HG03469 (cell line): ENCODE results near the gene AIRE.

Experiments
- ATAC-seq: cut with Tn5 transposase; IDR thresholded peaks from one replicate; pipeline ENCODE4 v1.9.1; 2021; ENCODE audit warnings: mild to moderate bottlenecking, moderate library complexity, moderate number of reproducible peaks; ENCODE audit not compliant: unreplicated experiment

Gene AIRE

DNA sequence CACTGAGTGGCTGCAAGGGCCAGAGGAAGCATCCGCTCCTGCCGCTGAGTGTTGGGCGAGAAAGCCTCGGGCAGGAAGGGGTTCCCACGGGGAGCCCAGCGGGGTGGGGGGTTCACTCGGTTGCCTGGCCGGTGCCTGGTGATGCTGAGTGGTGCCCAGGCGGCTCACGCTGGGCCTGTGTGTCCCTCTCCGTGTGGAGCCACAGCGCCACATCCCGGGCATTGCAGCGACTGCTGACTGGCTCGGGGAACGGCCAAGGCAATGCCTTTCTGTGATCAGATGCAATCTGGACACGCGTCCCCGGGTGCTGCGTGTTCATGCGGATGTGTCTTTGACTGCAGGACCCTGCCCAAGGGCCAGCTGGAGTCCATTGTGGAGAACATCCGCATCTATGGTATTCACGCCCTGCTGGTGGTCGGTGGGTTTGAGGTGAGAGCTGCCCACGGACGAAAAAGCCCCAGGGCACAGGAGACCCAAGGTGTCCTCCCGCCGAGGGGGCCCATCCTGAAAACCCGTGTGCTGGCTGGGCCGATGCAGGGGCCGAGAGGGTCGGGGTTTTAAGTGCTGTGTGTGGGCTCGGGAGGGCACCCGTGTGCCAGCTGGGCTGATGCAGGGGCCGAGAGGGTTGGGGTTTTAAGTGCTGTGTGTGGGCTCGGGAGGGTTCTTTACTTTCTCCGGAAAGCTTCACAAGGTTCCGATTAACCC lies 37.1 kb downstream of the AIRE start:
- ATAC-seq: no peak

DNA sequence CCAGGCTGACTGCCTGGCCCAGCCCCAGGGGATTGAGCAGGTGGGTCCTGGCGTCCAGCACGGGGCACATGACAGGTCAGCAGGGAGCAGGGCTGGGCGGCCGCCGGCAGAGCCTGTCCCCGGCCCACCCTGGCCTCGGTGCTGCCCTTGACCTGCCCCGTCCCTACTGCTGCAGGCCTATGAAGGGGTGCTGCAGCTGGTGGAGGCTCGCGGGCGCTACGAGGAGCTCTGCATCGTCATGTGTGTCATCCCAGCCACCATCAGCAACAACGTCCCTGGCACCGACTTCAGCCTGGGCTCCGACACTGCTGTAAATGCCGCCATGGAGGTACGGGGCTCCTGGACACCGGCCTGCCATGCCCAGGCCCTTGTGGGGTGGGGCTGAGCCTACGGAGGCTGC lies 37.9 kb downstream of the AIRE start:
- no peak for ATAC-seq

DNA sequence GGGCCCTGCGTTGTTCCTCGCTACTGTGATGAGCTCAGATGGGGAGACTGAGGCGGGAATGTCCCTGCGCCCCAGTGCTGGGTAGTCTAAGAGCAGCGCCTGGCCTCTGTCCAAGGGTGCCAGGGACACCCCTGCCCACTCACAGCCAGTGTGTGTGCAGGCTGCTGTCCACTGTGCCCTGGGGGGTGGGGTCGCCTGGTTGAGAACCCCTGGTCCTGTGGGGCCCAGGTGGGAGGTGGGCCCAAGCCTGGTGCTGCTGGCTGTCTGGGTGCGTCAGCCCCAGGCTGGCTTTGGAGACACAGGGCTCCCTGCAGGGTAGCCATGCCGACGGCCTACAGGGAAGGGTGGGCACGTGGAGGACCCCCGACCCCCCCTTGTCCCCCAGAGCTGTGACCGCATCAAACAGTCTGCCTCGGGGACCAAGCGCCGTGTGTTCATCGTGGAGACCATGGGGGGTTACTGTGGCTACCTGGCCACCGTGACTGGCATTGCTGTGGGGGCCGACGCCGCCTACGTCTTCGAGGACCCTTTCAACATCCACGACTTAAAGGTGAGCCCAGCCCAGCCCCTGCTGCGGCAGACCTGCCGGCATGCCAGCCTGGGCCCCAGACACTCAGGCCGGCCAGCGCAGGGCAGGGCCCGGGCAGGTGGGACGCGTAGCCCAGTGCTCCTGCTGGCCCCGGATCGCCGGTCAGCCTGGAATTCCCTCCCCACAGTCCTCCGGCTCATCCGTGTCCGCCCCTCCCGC lies 38.6 kb downstream of the AIRE start:
- ATAC-seq: no peak

DNA sequence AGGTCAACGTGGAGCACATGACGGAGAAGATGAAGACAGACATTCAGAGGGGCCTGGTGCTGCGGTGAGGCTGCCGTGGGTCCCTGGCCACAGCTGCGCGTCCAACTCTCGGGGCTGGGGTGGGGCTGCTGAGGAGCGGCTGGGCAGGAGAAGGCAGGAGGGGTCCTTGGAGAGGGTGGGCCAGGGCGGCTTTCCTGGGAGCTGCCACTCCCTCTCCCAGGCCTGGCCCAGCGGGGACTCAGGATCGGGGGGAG lies 39.1 kb downstream of the AIRE start:
- ATAC-seq: no peak

DNA sequence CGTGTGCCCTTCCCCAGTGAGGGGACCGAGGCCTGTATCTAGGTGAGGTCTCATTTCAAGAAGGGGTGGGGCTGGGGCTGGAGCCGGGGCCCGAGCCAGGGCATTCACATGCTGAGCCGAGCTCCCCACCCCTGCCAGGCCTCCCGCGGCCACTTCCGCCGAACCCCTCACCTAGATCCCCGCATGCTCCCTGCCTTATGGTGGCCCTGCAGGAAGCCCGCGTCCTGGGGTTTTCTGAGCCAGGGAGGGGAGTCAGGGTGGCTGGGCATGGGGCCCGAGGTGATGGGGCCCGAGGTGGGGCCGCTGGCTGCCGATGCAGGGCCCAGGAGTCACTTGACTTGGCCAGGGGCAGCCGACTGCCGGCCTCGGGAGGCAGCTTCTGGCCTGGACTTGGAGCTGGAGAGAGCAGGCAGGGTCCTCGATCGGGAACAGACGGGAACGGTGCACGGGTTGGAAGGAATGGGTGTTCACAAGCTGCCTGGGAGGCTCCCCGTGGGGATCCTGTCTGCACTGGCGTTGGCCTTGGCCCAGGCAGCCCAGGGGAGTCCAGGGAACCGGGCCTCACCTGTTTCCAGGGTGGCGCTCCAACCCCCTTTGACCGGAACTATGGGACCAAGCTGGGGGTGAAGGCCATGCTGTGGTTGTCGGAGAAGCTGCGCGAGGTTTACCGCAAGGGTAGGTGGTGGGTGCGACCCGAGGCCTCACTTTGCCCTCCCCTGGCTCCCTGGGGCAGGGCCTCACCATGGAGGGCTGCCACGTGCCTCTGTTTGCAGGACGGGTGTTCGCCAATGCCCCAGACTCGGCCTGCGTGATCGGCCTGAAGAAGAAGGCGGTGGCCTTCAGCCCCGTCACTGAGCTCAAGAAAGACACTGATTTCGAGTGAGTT lies 40.0 kb downstream of the AIRE start:
- ATAC-seq: no peak

DNA sequence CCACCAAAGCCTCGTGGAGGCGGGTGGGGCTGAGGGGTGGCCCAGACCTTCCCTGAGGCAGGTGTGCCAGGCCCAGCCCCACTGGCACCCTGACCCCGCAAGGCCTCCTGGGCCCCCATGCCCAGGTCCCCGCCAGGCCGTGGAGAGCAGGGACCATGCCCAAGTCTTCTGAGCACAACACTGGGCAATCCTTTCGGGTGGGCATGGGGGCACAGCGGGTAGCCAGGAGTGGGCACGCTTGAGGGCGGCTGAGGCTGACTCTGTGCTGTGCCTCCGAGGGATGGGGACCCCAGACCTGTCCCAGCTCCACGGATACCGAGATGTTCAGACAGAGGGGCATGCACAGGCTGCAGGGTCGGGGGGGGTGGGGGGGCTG lies 40.6 kb downstream of the AIRE start:
- no peak for ATAC-seq

DNA sequence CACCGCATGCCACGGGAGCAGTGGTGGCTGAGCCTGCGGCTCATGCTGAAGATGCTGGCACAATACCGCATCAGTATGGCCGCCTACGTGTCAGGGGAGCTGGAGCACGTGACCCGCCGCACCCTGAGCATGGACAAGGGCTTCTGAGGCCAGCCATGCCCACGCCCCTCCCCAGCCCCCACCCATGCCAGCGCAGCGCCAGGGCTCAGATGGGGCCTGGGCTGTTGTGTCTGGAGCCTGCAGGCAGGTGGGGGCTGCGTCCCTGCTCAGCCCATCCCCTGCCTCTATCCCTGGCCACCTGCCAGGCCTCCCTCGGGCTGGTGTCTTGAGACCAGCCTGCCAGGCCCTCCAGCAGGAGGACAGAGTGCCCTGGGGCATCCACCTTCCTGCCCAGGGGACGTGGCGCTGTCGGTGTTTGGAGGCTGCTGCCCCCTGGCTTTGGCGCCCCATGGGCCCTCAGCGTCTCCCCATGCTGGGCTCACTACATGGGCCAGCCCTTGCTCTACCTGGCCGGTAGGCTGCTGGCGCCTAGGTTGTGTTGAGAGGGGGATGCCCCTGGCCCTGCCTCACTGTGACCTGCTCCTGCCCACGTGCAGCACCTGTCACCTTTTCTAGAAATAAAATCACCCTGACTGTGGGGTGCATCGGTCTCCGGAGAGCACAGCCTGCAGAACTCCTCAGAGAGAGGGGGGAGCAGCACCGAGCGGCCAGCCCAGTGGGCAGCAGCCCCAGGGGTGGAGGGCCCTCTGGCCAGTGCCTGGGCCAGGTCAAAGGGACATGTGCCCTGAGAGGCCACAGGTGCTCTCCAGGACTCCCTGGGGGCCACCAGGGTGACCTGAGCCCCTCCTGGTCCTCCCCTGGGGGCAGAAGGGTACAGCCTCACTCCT lies 41.3 kb downstream of the AIRE start:
- no peak for ATAC-seq

DNA sequence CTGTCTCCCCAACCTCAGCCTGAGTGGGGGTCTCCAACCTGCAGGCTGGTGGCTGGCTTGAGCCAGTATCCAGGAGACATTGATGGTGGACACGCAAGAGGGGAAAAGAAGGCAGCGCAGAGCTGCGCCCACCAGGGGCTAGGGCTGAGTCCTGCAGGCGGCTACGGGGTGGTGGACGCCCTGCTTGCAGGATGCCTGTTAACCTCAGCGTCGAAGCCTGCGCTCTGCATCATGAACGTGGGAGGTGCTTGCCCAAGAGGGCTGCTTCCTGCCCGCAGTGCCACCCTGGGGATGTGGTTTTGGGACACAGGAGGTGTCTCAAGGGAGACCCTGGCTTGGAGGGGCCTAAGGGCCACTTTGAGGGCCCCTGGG lies 41.9 kb downstream of the AIRE start:
- no peak for ATAC-seq

DNA sequence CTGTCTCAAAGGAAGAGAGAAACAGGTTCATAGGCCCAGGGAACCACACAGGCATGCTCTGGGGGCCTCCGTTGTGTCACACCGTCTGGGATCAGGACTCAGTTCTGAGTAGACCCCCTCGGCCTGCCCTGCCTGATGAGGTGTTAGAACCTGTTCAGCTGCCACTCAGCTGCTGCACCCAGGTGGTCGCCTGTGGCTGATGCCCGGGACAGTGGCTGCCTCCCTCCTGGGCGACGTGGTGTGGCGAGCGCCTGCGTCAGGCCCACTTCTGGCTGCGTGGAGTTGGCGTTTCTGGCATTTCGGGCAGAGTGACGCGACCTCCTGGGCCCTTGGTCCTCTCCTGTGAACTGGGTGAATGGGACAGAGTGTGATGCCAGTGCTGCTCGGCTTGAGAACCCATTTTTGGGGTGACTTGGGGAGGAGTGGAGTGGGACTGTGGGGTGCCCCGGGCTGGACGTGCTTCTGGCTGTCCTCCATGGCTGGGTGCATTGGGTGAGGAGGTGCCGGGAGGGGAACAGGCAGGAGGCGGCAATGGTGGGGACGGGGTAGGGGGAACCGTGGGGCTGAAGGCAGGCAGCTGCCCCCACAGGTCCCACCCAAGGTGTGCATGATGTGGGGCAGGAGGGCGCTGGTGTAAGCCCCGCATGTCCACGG lies 42.7 kb downstream of the AIRE start:
- no peak for ATAC-seq

DNA sequence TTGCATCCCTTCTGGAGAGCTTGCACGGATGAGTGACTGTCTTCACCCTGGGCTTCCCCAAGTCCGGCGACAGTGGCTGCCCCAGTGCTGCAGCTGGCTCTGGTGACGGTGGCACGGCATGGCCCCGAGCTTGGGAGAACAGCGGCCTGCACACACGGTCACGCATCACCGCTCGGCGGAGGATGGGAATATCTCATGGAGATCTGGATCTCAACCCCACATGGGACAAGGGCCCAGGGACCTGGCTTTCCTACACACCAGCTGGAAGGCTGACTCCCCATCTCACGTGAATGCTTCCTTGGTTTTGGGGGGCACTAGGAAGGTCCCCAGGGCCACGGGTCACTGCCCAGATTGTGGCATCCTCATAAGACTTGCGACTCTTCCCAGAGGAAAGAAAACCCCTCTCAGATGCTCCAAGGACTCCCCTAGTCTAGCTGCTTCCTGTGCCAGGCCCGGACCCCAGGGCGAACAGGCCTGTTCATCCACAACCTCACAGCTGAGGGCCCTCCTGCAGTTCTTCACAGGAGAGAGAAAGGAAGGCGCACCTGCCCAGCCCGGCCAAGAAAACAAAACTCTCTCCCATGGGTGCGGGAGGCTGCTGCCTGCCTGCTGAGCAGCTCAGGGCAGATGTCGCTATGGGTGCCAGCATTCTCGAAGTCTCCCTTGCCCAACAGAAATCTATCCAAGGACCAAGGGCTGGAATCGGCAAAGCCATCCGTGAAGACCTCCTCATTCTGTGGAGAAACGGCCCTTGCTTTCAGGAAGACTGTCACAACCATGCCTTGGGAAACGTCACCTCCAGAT lies 43.6 kb downstream of the AIRE start:
- no peak for ATAC-seq

DNA sequence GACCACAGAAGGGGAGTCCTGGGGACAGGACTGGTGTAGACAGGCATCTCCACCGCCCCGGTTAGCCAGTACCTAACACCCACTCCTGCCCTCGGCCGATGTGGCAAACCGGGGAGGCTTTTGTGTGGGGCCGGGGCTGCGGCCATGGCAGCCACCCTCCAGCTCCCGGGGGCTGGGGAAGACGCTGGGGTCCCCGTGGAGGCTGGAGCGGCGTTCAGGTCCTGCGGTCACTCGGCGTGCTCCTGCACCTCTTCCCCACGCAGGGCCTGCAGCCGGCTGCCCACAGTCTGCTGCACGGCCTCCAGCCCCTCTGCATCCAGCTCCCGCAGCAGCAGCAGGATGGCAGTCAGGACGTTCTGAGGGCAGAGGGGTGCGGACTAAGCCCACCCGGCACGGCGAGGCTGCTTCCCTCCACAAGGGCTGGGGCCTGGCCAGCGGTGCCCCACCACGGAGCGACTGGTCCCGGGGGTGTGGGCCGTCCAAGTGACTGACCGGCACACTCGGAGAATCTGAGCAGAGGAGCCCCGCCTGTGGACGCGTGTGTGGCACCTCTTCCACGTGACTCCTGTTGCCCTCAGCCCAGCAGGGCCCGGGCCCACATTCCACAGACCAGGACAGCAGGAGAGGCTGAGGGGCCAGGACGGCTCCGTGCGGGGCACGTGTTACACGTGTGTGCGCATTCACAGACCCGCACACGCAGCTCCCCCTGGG lies 44.5 kb downstream of the AIRE start:
- ATAC-seq: no peak

DNA sequence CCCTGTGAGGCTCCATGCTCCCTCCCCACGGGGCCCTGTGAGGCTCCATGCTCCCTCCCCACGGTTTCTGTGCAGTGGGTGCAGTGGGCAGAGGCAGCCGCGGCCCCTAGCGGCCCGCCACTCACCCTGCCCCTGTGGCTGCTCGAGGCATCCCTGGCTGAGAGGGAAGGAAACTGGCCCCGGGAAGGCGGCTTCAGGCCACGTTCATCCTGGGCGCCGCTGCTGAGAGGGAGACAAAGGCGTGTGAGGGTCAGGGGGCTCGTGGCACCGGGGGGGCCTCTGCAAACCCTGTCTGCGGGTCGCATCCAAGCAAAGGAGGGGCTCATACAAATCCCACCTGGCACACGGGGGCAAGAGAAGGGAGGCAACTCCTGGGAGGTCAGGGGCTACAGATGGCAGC lies 45.0 kb downstream of the AIRE start:
- no peak for ATAC-seq

DNA sequence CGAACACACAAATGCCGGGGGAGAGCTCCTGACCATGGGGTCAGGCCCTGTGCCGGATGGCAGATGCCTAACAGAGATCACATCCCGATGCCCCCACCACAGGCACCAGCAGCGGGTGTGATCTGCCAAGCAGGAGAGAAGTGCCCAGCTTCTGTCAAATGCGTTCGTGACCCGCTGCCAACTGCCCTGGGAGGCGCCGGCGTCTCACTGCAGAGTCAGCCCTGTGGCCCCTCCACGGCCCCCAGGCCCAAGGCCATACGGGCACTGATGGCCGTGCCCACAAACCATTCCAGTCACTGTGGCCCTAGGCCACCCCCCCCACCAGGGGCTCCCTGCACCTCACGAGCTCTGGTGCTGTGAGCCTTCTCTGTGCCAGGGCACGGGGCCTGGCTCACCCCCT lies 45.5 kb downstream of the AIRE start:
- ATAC-seq: no peak

DNA sequence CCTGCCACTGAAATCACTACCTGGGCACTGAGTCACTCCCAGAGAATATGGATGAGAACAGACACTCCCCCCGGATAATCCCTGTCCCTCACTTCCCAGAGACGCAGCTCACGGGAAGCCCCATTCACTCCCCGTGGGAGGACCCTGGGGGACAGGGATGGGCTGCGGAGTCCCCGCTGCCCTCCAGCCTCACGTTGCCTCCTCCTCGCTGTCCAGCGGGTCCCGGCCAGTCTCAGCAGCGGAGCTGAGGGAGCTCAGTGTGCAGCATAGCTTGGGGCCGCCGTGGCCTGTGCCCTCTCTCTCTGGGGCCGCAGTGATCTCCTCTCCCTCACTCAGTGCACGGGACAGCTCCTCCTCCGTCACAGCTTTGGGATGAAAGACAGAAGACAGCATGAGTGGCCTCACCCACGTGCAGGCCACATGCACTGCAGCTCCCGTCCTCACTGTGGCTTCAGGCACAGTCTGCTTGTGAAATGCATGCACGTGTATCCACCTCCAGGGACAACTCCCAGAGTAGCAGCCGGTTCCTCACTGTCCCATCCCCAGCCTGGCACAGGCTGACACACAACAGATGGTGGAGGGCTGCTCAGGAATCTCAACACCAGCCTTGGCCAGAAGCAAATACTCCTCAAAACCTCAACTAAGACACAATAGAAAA lies 46.1 kb downstream of the AIRE start:
- ATAC-seq: no peak

DNA sequence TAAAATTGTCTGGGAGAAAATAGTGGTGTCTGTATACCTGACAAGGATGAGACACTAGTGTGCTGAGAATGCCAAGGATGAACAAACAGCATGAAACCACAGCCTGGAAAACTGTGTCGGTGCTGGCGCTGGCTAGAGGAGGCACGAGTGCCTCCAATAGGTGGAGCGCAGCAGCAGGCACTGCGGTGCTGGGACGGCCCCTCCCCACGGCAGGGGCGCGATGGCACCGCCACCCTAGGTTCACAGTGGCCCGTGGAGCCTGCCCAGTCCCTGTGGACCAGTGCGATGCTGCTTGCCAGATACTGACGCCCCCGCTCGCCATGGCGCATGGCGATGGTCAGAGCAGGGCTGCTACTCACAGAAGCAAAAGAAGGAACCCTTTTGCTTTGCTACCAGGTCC lies 46.7 kb downstream of the AIRE start:
- no peak for ATAC-seq

DNA sequence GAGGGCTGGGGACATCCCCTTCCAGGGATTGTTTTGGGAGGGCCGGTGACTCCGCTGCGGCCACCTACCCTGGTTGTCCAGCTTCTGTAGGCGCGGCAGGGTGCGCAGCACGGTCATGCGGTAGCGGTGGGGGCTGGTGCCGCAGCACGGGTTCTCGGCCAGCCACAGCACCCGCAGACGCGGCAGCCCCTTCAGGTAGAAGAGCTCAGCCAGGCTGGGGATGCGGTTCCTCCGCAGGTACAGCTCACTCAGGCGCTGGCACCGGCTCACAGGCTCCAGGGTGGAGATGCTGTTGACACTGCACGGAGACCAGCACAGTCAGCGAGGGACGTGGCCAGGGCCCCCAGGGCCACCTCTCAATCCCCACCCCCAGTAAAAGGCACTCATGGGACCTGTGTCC lies 47.3 kb downstream of the AIRE start:
- ATAC-seq: no peak

DNA sequence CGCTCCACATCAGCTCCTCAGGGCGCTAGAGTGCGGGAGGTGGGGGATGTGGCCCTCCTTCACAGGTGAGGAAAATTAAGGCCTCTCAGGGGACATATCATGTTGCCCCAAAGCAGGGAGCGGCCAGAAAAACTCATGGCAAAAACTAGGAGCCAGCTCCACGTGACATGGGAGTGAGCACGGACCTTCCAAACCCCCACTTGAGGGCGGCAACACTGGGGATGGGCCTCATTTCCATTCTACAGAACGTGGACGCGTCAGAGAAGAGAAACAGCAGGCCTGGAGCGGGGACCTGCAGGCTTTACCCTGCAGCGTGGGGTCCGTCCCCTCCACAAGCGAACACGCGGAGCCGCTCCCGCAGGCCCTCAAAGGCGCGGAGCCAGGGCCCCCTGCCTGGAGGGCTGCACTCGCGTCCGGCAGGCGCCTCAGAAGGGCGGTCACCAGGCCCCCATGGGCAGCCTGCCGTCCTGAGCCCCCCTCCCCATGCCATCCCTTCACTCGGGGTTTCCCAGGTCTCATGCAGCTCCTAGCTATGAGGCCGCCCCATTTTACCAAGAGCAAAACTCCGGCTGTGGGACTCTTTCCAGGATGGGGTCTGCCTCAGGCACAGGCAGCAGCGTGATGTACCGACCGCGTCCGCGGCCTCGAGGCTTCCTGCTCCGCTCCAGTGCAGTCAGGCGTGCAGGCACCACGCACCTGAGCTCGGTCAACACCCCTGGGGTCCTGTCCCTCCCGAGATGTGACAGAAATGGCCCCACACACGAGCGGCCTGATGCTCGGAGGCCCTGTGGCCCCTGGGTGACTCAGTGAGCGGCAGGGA lies 48.0 kb downstream of the AIRE start:
- ATAC-seq: no peak
